Measurements from ENCODE around the gene FAM135A. TPM values are rescaled to one million over a fixed set of nuclear protein-coding genes. Genes with fewer than 3 reads are reported as not detected.
A peak's percentile ranks its signal among the peaks of the same experiment; 100 is the strongest.

The FAM135A gene
- total and polyA plus RNA-seq, 9 of the 15 experiments (the other 6 are each of a cell fraction or from before 2014, with no cell fraction given), result 7.4 to 32.9 (median 19.2) TPM

GRCh38 chr6:70566751-70567382, 153.6 kb downstream of the FAM135A start, which contains the start of gene SDHAF4 (continued):
- TF ChIP-seq KLF13 (tag; IDR thresholded peaks at IDR 0.05; ENCODE audit: borderline replicate concordance, low read depth) (no peak), PCBP1 (IDR thresholded peaks at IDR 0.05; ENCODE audit: low read depth, low read length, poor library complexity, severe bottlenecking) (peak; percentile 63), USF1 (CRISPR knock-in tag; IDR thresholded peaks at IDR 0.05) (no peak), ZNF407 (IDR thresholded peaks at IDR 0.05; ENCODE audit: low read depth) (no peak), PHB2 (IDR thresholded peaks at IDR 0.05; ENCODE audit: low read depth) (no peak), LCOR (CRISPR knock-in tag; IDR thresholded peaks at IDR 0.05) (0 out of 2 replicates have a peak, but pooled peaks have one; percentile 3), NR1H2 (CRISPR knock-in tag; IDR thresholded peaks at IDR 0.05) (no peak), FUS (optimal IDR thresholded peaks at IDR 0.05; ENCODE audit: low read depth, low read length) (no peak), TAF7 (tag; IDR thresholded peaks at IDR 0.05) (no peak), NRF1 (conservative IDR thresholded peaks at IDR 0.05 in 1 of 2, IDR thresholded peaks at IDR 0.05 in 1 of 2) (peak; percentile 95 to 96), FOXJ3 (CRISPR knock-in tag; IDR thresholded peaks at IDR 0.05) (no peak), ZNF512 (tag; IDR thresholded peaks at IDR 0.05) (no peak), NR2C2 (CRISPR knock-in tag; IDR thresholded peaks at IDR 0.05) (0 out of 2 replicates have a peak, but pooled peaks have one; percentile 9), NR2C2 (tag; IDR thresholded peaks at IDR 0.05) (peak; percentile 67; the same call in 1 of the 2 replicates), HCFC1 (IDR thresholded peaks at IDR 0.05; ENCODE audit: low read depth, low read length) (no peak), KDM5B (IDR thresholded peaks at IDR 0.05; ENCODE audit: insufficient replicate concordance, low read depth, low read length) (peak; percentile 94), PHF20 (IDR thresholded peaks at IDR 0.05; ENCODE audit: partially characterized antibody) (peak; percentile 76), ZNF133 (CRISPR knock-in tag; IDR thresholded peaks at IDR 0.05) (no peak), NFIX (CRISPR knock-in tag; IDR thresholded peaks at IDR 0.05; ENCODE audit: low read depth) (no peak)
